OCI-LY3 (cell line): ENCODE data around the gene EFNA5.

Source experiments
- EZH2phosphoT487 ChIP-seq: fragments of 200-600 bp; shearing (Covaris generic); IDR thresholded peaks from 2 replicates; pipeline ENCODE4 v1.6.1; 2018; ENCODE audit warnings: antibody characterized with exemption, mixed run types, low read depth
- TF ChIP-seq, protein P1 (sequence below): fragments of 200-600, 300-600 bp; sonication (generic); IDR thresholded peaks from 2 replicates; pipeline ENCODE4 v1.5.1; 2014; ENCODE audit warnings: antibody characterized with exemption, low read length, low read depth

GRCh38 chr5:107640568-107640967, 30.2 kb downstream of the EFNA5 start:
- TF ChIP-seq, protein P1, sequence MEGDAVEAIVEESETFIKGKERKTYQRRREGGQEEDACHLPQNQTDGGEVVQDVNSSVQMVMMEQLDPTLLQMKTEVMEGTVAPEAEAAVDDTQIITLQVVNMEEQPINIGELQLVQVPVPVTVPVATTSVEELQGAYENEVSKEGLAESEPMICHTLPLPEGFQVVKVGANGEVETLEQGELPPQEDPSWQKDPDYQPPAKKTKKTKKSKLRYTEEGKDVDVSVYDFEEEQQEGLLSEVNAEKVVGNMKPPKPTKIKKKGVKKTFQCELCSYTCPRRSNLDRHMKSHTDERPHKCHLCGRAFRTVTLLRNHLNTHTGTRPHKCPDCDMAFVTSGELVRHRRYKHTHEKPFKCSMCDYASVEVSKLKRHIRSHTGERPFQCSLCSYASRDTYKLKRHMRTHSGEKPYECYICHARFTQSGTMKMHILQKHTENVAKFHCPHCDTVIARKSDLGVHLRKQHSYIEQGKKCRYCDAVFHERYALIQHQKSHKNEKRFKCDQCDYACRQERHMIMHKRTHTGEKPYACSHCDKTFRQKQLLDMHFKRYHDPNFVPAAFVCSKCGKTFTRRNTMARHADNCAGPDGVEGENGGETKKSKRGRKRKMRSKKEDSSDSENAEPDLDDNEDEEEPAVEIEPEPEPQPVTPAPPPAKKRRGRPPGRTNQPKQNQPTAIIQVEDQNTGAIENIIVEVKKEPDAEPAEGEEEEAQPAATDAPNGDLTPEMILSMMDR = no peak
- no peak for TF ChIP-seq EZH2phosphoT487
